Right lobe of liver (tissue), 6 donors: ENCODE data around the gene PRKCD. TPM values are rescaled to one million over a fixed set of nuclear protein-coding genes. Genes with fewer than 3 reads are reported as not detected.
A peak's percentile ranks its signal among the peaks of the same experiment; 100 is the strongest.

Source experiments
- ATAC-seq, 4 donors: fragments of 200-7000 bp; cut with Tn5 transposase; one replicate each; pipeline ENCODE4 v1.9.1; 2020; ENCODE audit warnings: mild to moderate bottlenecking in 4 of 4, moderate library complexity in 4 of 4
- DNase-seq, 3 donors: peaks; one replicate each; pipeline ENCODE4 v3.0.0-alpha.2; 2020
- H3K27ac ChIP-seq, 3 donors: fragments of 200-600 bp; one replicate each; pipeline ENCODE4 v1.8.0; 2022
- H3K27me3 ChIP-seq, 2 donors: fragments of 200-600 bp; one replicate each; pipeline ENCODE4 v1.8.0; 2022
- H3K36me3 ChIP-seq, 4 donors: fragments of 200-600 bp; sonication (generic) in 1 of 4; one replicate each; pipeline versions ENCODE4 v1.5.1 to v1.8.0; 2017 to 2022; ENCODE audit warnings: control low read depth in 1 of 4
- H3K4me1 ChIP-seq, 4 donors: fragments of 200-600 bp; sonication (generic) in 1 of 4; one replicate each; pipeline versions ENCODE4 v1.5.1 to v1.8.0; 2017 to 2022; ENCODE audit warnings: control low read depth in 1 of 4
- H3K4me3 ChIP-seq, 3 donors: fragments of 200-600 bp; one replicate each; pipeline ENCODE4 v1.8.0; 2022
- H3K9me3 ChIP-seq, 4 donors: fragments of 200-600 bp; sonication (generic) in 1 of 4; one replicate each; pipeline versions ENCODE4 v1.5.1 to v1.8.0; 2017 to 2022; ENCODE audit warnings: control low read depth in 1 of 4
- CTCF ChIP-seq, 4 donors: fragments of 200-600 bp in 3 of 4; fragments of 450-650 bp in 1 of 4; IDR thresholded peaks; one replicate each; pipeline versions ENCODE4 v1.5.1 to v1.8.0; 2016 to 2022; ENCODE audit warnings: antibody characterized with exemption in 4 of 4, mild to moderate bottlenecking in 2 of 4
- POLR2A ChIP-seq: fragments of 450-650 bp; IDR thresholded peaks from one replicate; pipeline ENCODE4 v1.6.1; 2017; ENCODE audit warnings: antibody characterized with exemption, mild to moderate bottlenecking
- WGBS: methylation state at CpG from one replicate; pipeline ENCODE4 v1.1.6; 2018; ENCODE audit warnings: low coverage, low lambda C conversion rate; ENCODE audit not compliant: insufficient coverage; ENCODE audit errors: missing lambda C conversion rate; 5-methylcytosine and 5-hydroxymethylcytosine counted together
- intact Hi-C, 2 donors: fragments of 100-400 bp; cut with DNase I; formaldehyde crosslinking; loops; one replicate each; pipeline versions ENCODE4 v1.11.2 to v1.14.1; 2022
- total RNA-seq, 6 experiments: library from RNA; depleted of rRNA in 2 of 6; stranded (reverse); fragments of >200 nt in 2 of 6; fragmentation: NEBNext Ultra II Directional in 3 of 6; extraction: Animal tissue kit (Norgen Biotek cat#: 25700) in 3 of 6; gene quantifications; one replicate each; pipeline versions ENCODE4 v1.1.0 to v1.2.4, GENCODE V29; 2016 to 2023
- donor health status: DM: no; HTN: yes; CAD: no.
- donor health status: DM: no; HTN: no; CAD: no.
- donor health status: DM: no; HTN: no; CAD: no.
- donor health status: DM: no; HTN: yes; CAD: no.
- donor health status: DM: no; HTN: yes; CAD: no.

PRKCD gene
- total RNA-seq, 6 experiments from 2014 or later: 3.5 to 8.3 (median 5.1) TPM

GRCh38 chr3:53215816-53216215 is 54.8 kb downstream of the PRKCD start:
- no peaks in the 10 kb centered on the region for H3K9me3 ChIP-seq
- no peaks in the 10 kb centered on the region for H3K36me3 ChIP-seq
- WGBS: 44% methylated on average over 2 of the region's 2 CpGs
- no peak overlapping the region for H3K4me3 ChIP-seq
- no peak for ATAC-seq
- intact Hi-C loops: no loop called here
- no peak for TF ChIP-seq CTCF (IDR thresholded peaks at IDR 0.05)
- TF ChIP-seq POLR2A: no peak
- no peak for DNase-seq
- no peaks in the 10 kb centered on the region for H3K27me3 ChIP-seq
- no peak overlapping the region for H3K27ac ChIP-seq
- no peaks in the 10 kb centered on the region for H3K4me1 ChIP-seq

- no peak overlapping the region for H3K4me3 ChIP-seq
- no peak for TF ChIP-seq CTCF (IDR thresholded peaks at IDR 0.05)
- TF ChIP-seq POLR2A: no peak
- DNase-seq (no peak), ATAC-seq (no peak)
- H3K4me1 ChIP-seq: no peaks in the 10 kb centered on the region
- no peak overlapping the region for H3K27ac ChIP-seq
- no peaks in the 10 kb centered on the region for H3K27me3 ChIP-seq
- H3K9me3 ChIP-seq: no peaks in the 10 kb centered on the region
- intact Hi-C loops: no loop called here
- no peaks in the 10 kb centered on the region for H3K36me3 ChIP-seq
- 28% methylated on average over 3 of the region's 3 CpGs for WGBS
Observed at GRCh38 chr3:53216723-53217122, 55.7 kb downstream of the PRKCD start.

- 91% methylated on average over 1 of the region's 2 CpGs for WGBS
- DNase-seq: no peak
- no peaks in the 10 kb centered on the region for H3K9me3 ChIP-seq
Observed at GRCh38 chr3:53217175-53217574, 56.2 kb downstream of the PRKCD start.

GRCh38 chr3:53218131-53218530 is 57.1 kb downstream of the PRKCD start:
- 57% methylated on average over 2 of the region's 2 CpGs for WGBS
- TF ChIP-seq CTCF (IDR thresholded peaks at IDR 0.05): no peak
- no peak for TF ChIP-seq POLR2A
- no peaks in the 10 kb centered on the region for H3K27me3 ChIP-seq
- DNase-seq: no peak
- H3K4me3 ChIP-seq: no peak overlapping the region
- H3K4me1 ChIP-seq: no peaks in the 10 kb centered on the region
- no peaks in the 10 kb centered on the region for H3K9me3 ChIP-seq
- ATAC-seq: peak in 1 of 4 donors; percentile 30
- peaks cover 0 to 2% (median 0%) of the 10 kb centered on the region in 4 donors for H3K36me3 ChIP-seq
- H3K27ac ChIP-seq: no peak overlapping the region
- intact Hi-C loops: no loop called here

More at GRCh38 chr3:53217175-53217574, 56.2 kb downstream of the PRKCD start:
- intact Hi-C loops: no loop called here
- H3K27me3 ChIP-seq: no peaks in the 10 kb centered on the region
- H3K4me1 ChIP-seq: no peaks in the 10 kb centered on the region
- no peak overlapping the region for H3K27ac ChIP-seq
- no peak for ATAC-seq
- no peak for TF ChIP-seq POLR2A
- TF ChIP-seq CTCF (IDR thresholded peaks at IDR 0.05): no peak
- H3K4me3 ChIP-seq: no peak overlapping the region
- H3K36me3 ChIP-seq: no peaks in the 10 kb centered on the region
